HK-2 (cell line): ENCODE measurements around the gene PHF23.
"Not testable (repeated sequence)": the region's sequence is repeated elsewhere in the genome, so short reads cannot be mapped to it uniquely, and the experiment has no call there.

Source experiments
- DNase-seq: peaks from one replicate; pipeline ENCODE4 v3.0.0-alpha.2; 2018; ENCODE audit not compliant: unreplicated experiment

PHF23 gene

GRCh38 chr17:7258731-7259554, 19.7 kb upstream of the PHF23 start:
- DNase-seq = no peak

- DNase-seq = no peak
Observed at GRCh38 chr17:7256766-7257456, 17.7 kb upstream of the PHF23 start.

- no peak for DNase-seq
Observed at GRCh38 chr17:7254511-7254910, 15.3 kb upstream of the PHF23 start.

GRCh38 chr17:7253082-7253481, 13.8 kb upstream of the PHF23 start:
- DNase-seq = no peak

- DNase-seq = peak; percentile 93
Observed at GRCh38 chr17:7252176-7253043, 13.2 kb upstream of the PHF23 start, which contains the start of gene ELP5. Gene ELP5, plus strand, starts transcription at chr17:7252215. Its CDS starts 336 bp downstream, at chr17:7252551.

GRCh38 chr17:7251661-7252175, 12.5 kb upstream of the PHF23 start, which contains the start of gene CTDNEP1:
Gene CTDNEP1, minus strand, starts transcription at chr17:7251734. Its CDS starts 438 bp downstream, at chr17:7251296.
- DNase-seq = peak; percentile 99

GRCh38 chr17:7250695-7251627, 11.7 kb upstream of the PHF23 start:
- no peak for DNase-seq

GRCh38 chr17:7249830-7250229, 10.6 kb upstream of the PHF23 start:
- DNase-seq = no peak

- no peak for DNase-seq
Observed at GRCh38 chr17:7249214-7249613, 10.0 kb upstream of the PHF23 start.

GRCh38 chr17:7248796-7249195, 9.5 kb upstream of the PHF23 start:
- DNase-seq = no peak

GRCh38 chr17:7246779-7247178, 7.5 kb upstream of the PHF23 start:
- no peak for DNase-seq

GRCh38 chr17:7243838-7244237, 4.6 kb upstream of the PHF23 start:
- not testable (repeated sequence) for DNase-seq

GRCh38 chr17:7243453-7243729, 4.1 kb upstream of the PHF23 start:
- DNase-seq = no peak

GRCh38 chr17:7242717-7243452, 3.6 kb upstream of the PHF23 start:
- DNase-seq = peak; percentile 91

GRCh38 chr17:7241783-7242716, 2.8 kb upstream of the PHF23 start, which contains the start of gene GABARAP:
Gene GABARAP, minus strand, starts transcription at chr17:7242449. Its CDS starts 119 bp downstream, at chr17:7242330.
- DNase-seq = peak; percentile 92

- DNase-seq = no peak
Observed at GRCh38 chr17:7241090-7241733, 2.0 kb upstream of the PHF23 start.

- no peak for DNase-seq
Observed at GRCh38 chr17:7240375-7240774, 1.1 kb upstream of the PHF23 start.

- DNase-seq = peak; percentile 53
Observed at GRCh38 chr17:7238420-7239090, 702 bp downstream of the PHF23 start.
